ENCODE data around the gene C16orf95. TPM values are rescaled to one million over a fixed set of nuclear protein-coding genes. Genes with fewer than 3 reads are reported as not detected.

The C16orf95 gene
- total and polyA plus RNA-seq, 2 of the 4 experiments (the other 2 are of a cell fraction), result 2.0 to 4.7 TPM

DNA sequence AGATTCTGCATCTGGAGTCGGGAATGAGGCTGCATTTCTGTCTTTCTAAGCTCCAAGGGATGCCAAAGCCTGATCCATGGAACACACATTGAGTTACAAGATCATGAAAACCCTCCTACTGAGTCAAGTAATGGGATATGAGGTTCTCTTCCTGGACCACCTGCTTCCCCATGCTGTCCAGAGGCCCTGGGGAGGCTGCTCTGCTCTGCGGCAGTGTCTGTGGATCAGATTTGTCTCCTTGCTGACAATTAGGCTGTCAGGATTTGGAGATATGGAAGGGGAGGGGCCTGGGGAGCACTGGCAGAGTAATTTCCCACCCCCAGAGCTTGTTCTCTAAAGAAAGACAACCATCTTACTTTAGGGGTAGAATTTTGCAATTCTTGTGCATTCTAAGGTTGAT lies 33.0 kb downstream of the C16orf95 start:
- H3K36me3 ChIP-seq (ENCODE audit: control insufficient read depth, insufficient read depth, low read length), result no peaks in the 10 kb centered on the region
- peaks cover 18% of the 10 kb centered on the region for H3K27me3 ChIP-seq (ENCODE audit: control insufficient read depth, insufficient read depth, low read length)
- BruUV-seq (replicated peaks), result no TSS peak
- no peak overlapping the region for H3K27ac ChIP-seq (ENCODE audit: insufficient read depth, low read length)
- ATAC-seq (ENCODE audit: low read depth) (no peak), DNase-seq (no peak)
- H3K9me3 ChIP-seq (ENCODE audit: control insufficient read depth, insufficient read depth, low read length), result peaks cover 2% of the 10 kb centered on the region; the same call in 1 of the 2 replicates
- H3K79me1 ChIP-seq (ENCODE audit: low read depth in 1 of 2, low read length in 2 of 2), result no peaks in the 10 kb centered on the region
- no peak overlapping the region for H4K8ac ChIP-seq (ENCODE audit: low read depth in 2 of 2, low read length in 2 of 2)
- H3K9ac ChIP-seq (ENCODE audit: low read depth, low read length), result no peak overlapping the region
- peaks cover under 1% of the 10 kb centered on the region; the same call in 1 of the 2 replicates for H3K9me1 ChIP-seq (ENCODE audit: insufficient read depth, low read length)
- no peak overlapping the region for H4K91ac ChIP-seq (ENCODE audit: insufficient read depth, low read depth, low read length)
- H3K56ac ChIP-seq (ENCODE audit: extremely low read depth, insufficient read depth, low read length), result no peak overlapping the region
- POLR2A ChIA-PET (ENCODE audit: unreplicated experiment), result no interaction called here
- intact Hi-C loops (cut with micrococcal nuclease) (no loop called here), in situ Hi-C loops (cut with MboI; ENCODE audit: low sequenced_read_pairs) (no loop called here), dilution Hi-C loops (cut with HindIII; ENCODE audit: low sequenced_read_pairs, unreplicated experiment) (no loop called here)
- no peak overlapping the region for H3K23ac ChIP-seq (ENCODE audit: low read depth, low read length)
- H3K4me3 ChIP-seq (ENCODE audit: insufficient read depth, low read depth, low read length), result no peak overlapping the region
- TF ChIP-seq MXI1 (IDR thresholded peaks at IDR 0.05; ENCODE audit: borderline replicate concordance, low read depth, low read length) (no peak), RAD21 (IDR thresholded peaks at IDR 0.05; ENCODE audit: low read length) (no peak), FOS (IDR thresholded peaks at IDR 0.05; ENCODE audit: low read depth, low read length) (no peak), CHD1 (IDR thresholded peaks at IDR 0.05; ENCODE audit: low read depth, low read length) (no peak)
- peaks cover 5% of the 10 kb centered on the region for H4K20me1 ChIP-seq (ENCODE audit: insufficient read depth, low read length)
- H2AK9ac ChIP-seq (replicated peaks; ENCODE audit: low read depth, low read length, poor library complexity), result no peak overlapping the region
- CTCF ChIA-PET, result no interaction called here
- no peak overlapping the region for H4K5ac ChIP-seq (ENCODE audit: low read depth, low read length)
- H2AK5ac ChIP-seq (ENCODE audit: low read depth, low read length), result no peak overlapping the region
- H2AFZ ChIP-seq (replicated peaks; ENCODE audit: low read length, poor library complexity), result peak overlapping the region; percentile 8
- no peak overlapping the region for H3K4me2 ChIP-seq (ENCODE audit: low read depth, low read length)
- WGBS, 2 experiments (ENCODE audit: extremely low coverage in 2 of 2, insufficient read length in 1 of 2), result no CpG with 5 or more reads among the region's 2 CpGs
- no peak overlapping the region for H2BK20ac ChIP-seq (ENCODE audit: low read depth, low read length)
- no peak overlapping the region for H2BK5ac ChIP-seq (ENCODE audit: low read depth, low read length, poor library complexity, severe bottlenecking)
- no peak overlapping the region for H2BK120ac ChIP-seq (ENCODE audit: low read depth, low read length)
- H3K4me1 ChIP-seq (ENCODE audit: control insufficient read depth, insufficient read depth, low read length), result peaks cover under 1% of the 10 kb centered on the region; the same call in 1 of the 2 replicates
- H3K18ac ChIP-seq (ENCODE audit: low read depth, low read length), result no peak overlapping the region
- H3K4ac ChIP-seq (ENCODE audit: low read depth, low read length), result no peak overlapping the region
- H3K14ac ChIP-seq (replicated peaks; ENCODE audit: low read depth, low read length), result no peak overlapping the region
- H2BK15ac ChIP-seq (ENCODE audit: low read depth, low read length), result no peak overlapping the region

Measured in IMR-90 (cell line).